OCI-LY1 (cell line): ENCODE results near the gene CD93.

Experiments
- H2AFZ ChIP-seq: fragments of 200-600 bp; sonication (generic), shearing (Covaris generic); 2 replicates; pipeline ENCODE4 v1.6.0; 2014; ENCODE audit warnings: antibody characterized with exemption, mild to moderate bottlenecking, low read length
- H3F3A ChIP-seq: fragments of 200-600 bp; sonication (generic), shearing (Covaris generic); 2 replicates; pipeline ENCODE4 v1.6.0; 2014; ENCODE audit warnings: mild to moderate bottlenecking, antibody characterized with exemption, low read length, moderate library complexity; ENCODE audit not compliant: insufficient read depth
- H3K27ac ChIP-seq: fragments of 200-600 bp; sonication (generic); 2 replicates; pipeline ENCODE4 v1.5.1; 2014; ENCODE audit warnings: low read length, mixed run types, mild to moderate bottlenecking, low read depth; ENCODE audit not compliant: poor library complexity, severe bottlenecking
- H3K27me3 ChIP-seq: fragments of 200-600 bp; sonication (generic); 2 replicates; pipeline ENCODE4 v1.6.0; 2014; ENCODE audit warnings: antibody characterized with exemption, mild to moderate bottlenecking, low read length, moderate library complexity; ENCODE audit not compliant: insufficient read depth
- H3K36me3 ChIP-seq: fragments of 200-600 bp; sonication (generic); 2 replicates; pipeline ENCODE4 v1.6.1; 2014; ENCODE audit warnings: mild to moderate bottlenecking, antibody characterized with exemption, low read length, moderate library complexity, mixed read lengths; ENCODE audit not compliant: insufficient read depth
- H3K4me1 ChIP-seq: fragments of 200-600 bp; sonication (generic); 2 replicates; pipeline ENCODE4 v1.5.1; 2014; ENCODE audit warnings: mild to moderate bottlenecking, low read length, moderate library complexity; ENCODE audit not compliant: insufficient read depth, severe bottlenecking
- H3K4me2 ChIP-seq: fragments of 200-600 bp; sonication (generic), shearing (Covaris generic); 2 replicates; pipeline ENCODE4 v1.6.1; 2014; ENCODE audit warnings: low read length
- H3K4me3 ChIP-seq: fragments of 200-600 bp; sonication (generic); 2 replicates; pipeline ENCODE4 v1.5.1; 2014; ENCODE audit warnings: low read length, low read depth, mild to moderate bottlenecking, mixed read lengths; ENCODE audit not compliant: poor library complexity, severe bottlenecking
- H3K79me2 ChIP-seq: fragments of 200-600 bp; shearing (Covaris generic); 2 replicates; pipeline ENCODE4 v1.6.1; 2016; ENCODE audit warnings: mixed run types, low read length, mixed read lengths; ENCODE audit not compliant: insufficient read depth
- H3K9ac ChIP-seq: fragments of 200-600 bp; sonication (generic), shearing (Covaris generic); 2 replicates; pipeline ENCODE4 v1.6.1; 2014; ENCODE audit warnings: mild to moderate bottlenecking, low read length, mixed read lengths
- H3K9me2 ChIP-seq: fragments of 200-600 bp; sonication (generic), shearing (Covaris generic); 2 replicates; pipeline ENCODE4 v1.6.1; 2014; ENCODE audit warnings: low read depth, mild to moderate bottlenecking, low read length, mixed read lengths
- H3K9me3 ChIP-seq: fragments of 200-600 bp; shearing (Covaris generic); 2 replicates; pipeline ENCODE4 v1.6.1; 2014; ENCODE audit warnings: low read length, mixed read lengths
- H4K20me1 ChIP-seq: fragments of 200-600 bp; sonication (generic), shearing (Covaris generic); 2 replicates; pipeline ENCODE4 v1.6.0; 2016; ENCODE audit warnings: mild to moderate bottlenecking, low read length; ENCODE audit not compliant: insufficient read depth
- CTCF ChIP-seq: fragments of 200-600 bp; sonication (generic), shearing (Covaris generic); IDR thresholded peaks from 2 replicates; pipeline ENCODE4 v1.5.1; 2017; ENCODE audit warnings: mild to moderate bottlenecking, antibody characterized with exemption, low read length, moderate library complexity, mixed read lengths
- EZH2 ChIP-seq: fragments of 200-600 bp; sonication (generic), shearing (Covaris generic); IDR thresholded peaks from 2 replicates; pipeline ENCODE4 v1.8.0; 2017; ENCODE audit warnings: borderline replicate concordance, mixed run types, mild to moderate bottlenecking, antibody characterized with exemption, low read length, moderate library complexity, mixed read lengths

Gene CD93

GRCh38 chr20:23092384-23092756 is 6.2 kb upstream of the CD93 start:
- H3F3A ChIP-seq: no peaks in the 10 kb centered on the region
- no peak overlapping the region for H3K9ac ChIP-seq
- no peak overlapping the region for H3K4me2 ChIP-seq
- H3K27me3 ChIP-seq: peaks cover 3% of the 10 kb centered on the region; the same call in 1 of the 2 replicates
- H3K79me2 ChIP-seq: no peaks in the 10 kb centered on the region
- TF ChIP-seq EZH2 (no peak), CTCF (no peak)
- H3K4me1 ChIP-seq: no peaks in the 10 kb centered on the region
- H3K36me3 ChIP-seq: no peaks in the 10 kb centered on the region
- no peak overlapping the region for H3K27ac ChIP-seq
- H4K20me1 ChIP-seq: no peaks in the 10 kb centered on the region
- H2AFZ ChIP-seq: no peak overlapping the region
- H3K9me3 ChIP-seq: no peaks in the 10 kb centered on the region
- H3K9me2 ChIP-seq: no peaks in the 10 kb centered on the region
- H3K4me3 ChIP-seq: no peak overlapping the region

DNA sequence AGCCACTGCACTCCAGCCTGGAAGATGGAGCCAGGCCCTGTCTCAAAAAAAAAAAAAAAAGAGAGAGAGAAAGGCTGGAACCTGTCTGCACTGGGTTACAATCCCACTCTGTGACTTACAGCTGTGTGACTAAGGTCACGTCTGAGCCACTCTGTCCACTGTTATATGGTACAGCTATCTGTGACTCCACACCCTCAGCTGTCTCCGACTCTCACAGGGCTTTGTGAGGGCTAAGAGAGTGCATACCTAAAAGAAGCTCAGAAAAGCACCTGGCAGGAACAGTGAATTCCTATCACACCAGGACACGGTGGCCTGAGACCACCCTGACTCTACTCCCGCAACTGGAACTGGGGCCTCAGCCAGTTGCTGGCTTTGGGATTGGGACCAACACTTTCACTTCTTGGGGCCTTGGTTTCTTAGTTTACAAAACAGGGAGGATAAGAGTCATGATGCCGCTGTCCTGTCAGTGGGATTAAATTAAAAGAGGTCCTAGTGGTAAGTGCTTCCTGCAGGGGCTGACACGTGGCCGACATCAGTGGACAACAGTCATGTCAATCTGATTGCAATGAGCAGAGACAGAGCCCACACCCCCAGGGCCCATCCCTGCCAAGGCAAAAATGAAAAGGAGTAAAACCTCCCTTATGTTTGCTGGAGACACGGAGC is 5.7 kb upstream of the CD93 start:
- no peaks in the 10 kb centered on the region for H3K9me2 ChIP-seq
- H3K9me3 ChIP-seq: no peaks in the 10 kb centered on the region
- no peak overlapping the region for H3K4me3 ChIP-seq
- no peaks in the 10 kb centered on the region for H3K36me3 ChIP-seq
- no peaks in the 10 kb centered on the region for H3K4me1 ChIP-seq
- no peaks in the 10 kb centered on the region for H3F3A ChIP-seq
- H3K79me2 ChIP-seq: no peaks in the 10 kb centered on the region
- TF ChIP-seq EZH2 (no peak), CTCF (no peak)
- no peak overlapping the region for H2AFZ ChIP-seq
- H3K27ac ChIP-seq: no peak overlapping the region
- no peaks in the 10 kb centered on the region for H4K20me1 ChIP-seq
- H3K4me2 ChIP-seq: no peak overlapping the region
- H3K27me3 ChIP-seq: peaks cover 3% of the 10 kb centered on the region; the same call in 1 of the 2 replicates
- no peak overlapping the region for H3K9ac ChIP-seq

DNA sequence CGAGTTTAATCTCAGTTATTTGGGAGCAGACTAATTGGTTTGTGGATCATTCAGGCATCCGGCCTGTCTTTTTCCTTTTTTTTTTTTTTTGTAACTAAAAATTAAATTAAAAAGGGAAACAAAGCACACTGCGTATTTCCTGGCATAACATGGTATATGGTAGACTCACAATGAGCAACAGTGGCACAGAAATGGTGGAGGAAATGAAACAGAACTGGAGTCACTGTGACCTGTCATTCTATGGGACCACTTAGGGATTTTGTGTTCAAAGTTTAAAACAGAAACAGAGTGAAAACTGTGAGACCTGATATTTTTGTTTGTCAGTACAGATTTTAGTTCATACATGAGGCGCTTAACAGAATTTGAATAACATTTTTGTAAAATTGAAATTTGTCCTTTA is 4.8 kb upstream of the CD93 start:
- no peaks in the 10 kb centered on the region for H3K9me2 ChIP-seq
- H3K79me2 ChIP-seq: no peaks in the 10 kb centered on the region
- H3K4me2 ChIP-seq: no peak overlapping the region
- peaks cover 3% of the 10 kb centered on the region; the same call in 1 of the 2 replicates for H3K27me3 ChIP-seq
- H3K36me3 ChIP-seq: no peaks in the 10 kb centered on the region
- no peaks in the 10 kb centered on the region for H3K9me3 ChIP-seq
- no peak overlapping the region for H3K27ac ChIP-seq
- H3F3A ChIP-seq: no peaks in the 10 kb centered on the region
- no peak overlapping the region for H3K4me3 ChIP-seq
- TF ChIP-seq EZH2 (no peak), CTCF (no peak)
- H4K20me1 ChIP-seq: no peaks in the 10 kb centered on the region
- no peak overlapping the region for H3K9ac ChIP-seq
- no peak overlapping the region for H2AFZ ChIP-seq
- H3K4me1 ChIP-seq: no peaks in the 10 kb centered on the region
